Gastroesophageal sphincter (tissue), 3 donors: Measurements from ENCODE around the gene CARD16.

ENCODE experiments used
- CTCF ChIP-seq, 4 experiments: fragments of 200-600 bp in 2 of 4; fragments of 450-650 bp in 2 of 4; sonication (generic) in 1 of 4; IDR thresholded peaks; one replicate each; pipeline ENCODE4 v1.5.1; 2017 to 2019; ENCODE audit warnings: antibody characterized with exemption in 4 of 4, mild to moderate bottlenecking in 2 of 4, moderate library complexity in 2 of 4
- POLR2A ChIP-seq, 2 donors: fragments of 450-650 bp; IDR thresholded peaks; one replicate each; pipeline ENCODE4 v1.6.1; 2017; ENCODE audit warnings: antibody characterized with exemption in 2 of 2, mild to moderate bottlenecking in 2 of 2, moderate library complexity in 1 of 2

GRCh38 chr11:105003151-105003550 is 42.0 kb downstream of the CARD16 start:
- TF ChIP-seq CTCF (IDR thresholded peaks at IDR 0.05) (no peak), POLR2A (IDR thresholded peaks at IDR 0.05) (no peak)
